ENCODE results near the gene IL20.

IL20 gene

GRCh38 chr1:206882555-206882954 lies 17.1 kb downstream of the IL20 start:
- no peak for DNase-seq

GRCh38 chr1:206883160-206883559 lies 17.7 kb downstream of the IL20 start:
- DNase-seq = no peak

DNA sequence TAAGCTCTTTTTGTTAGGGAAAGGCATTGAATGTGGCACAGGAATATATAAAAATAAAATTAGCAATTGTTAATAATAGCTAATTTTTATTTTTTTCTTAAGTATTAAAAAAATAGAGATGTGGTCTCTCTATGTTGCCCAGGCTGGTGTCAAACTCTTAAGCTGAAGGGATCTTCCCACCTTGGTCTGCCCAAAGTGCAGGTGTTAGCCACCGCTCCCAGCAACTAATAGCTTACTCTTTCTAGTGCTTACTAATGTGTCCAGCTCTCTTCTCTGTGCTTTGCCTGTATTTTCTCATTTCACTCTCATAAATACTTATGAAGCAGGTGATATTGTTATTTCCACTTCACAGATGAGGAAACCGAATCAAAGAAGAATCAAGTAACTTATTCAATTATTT lies 18.5 kb downstream of the IL20 start:
- DNase-seq = no peak

GRCh38 chr1:206885341-206886060 lies 20.1 kb downstream of the IL20 start:
- no peak for DNase-seq

GRCh38 chr1:206886831-206887230 lies 21.4 kb downstream of the IL20 start:
- DNase-seq = no peak

- no peak for DNase-seq
Measured at GRCh38 chr1:206887701-206888100, 22.3 kb downstream of the IL20 start.

DNA sequence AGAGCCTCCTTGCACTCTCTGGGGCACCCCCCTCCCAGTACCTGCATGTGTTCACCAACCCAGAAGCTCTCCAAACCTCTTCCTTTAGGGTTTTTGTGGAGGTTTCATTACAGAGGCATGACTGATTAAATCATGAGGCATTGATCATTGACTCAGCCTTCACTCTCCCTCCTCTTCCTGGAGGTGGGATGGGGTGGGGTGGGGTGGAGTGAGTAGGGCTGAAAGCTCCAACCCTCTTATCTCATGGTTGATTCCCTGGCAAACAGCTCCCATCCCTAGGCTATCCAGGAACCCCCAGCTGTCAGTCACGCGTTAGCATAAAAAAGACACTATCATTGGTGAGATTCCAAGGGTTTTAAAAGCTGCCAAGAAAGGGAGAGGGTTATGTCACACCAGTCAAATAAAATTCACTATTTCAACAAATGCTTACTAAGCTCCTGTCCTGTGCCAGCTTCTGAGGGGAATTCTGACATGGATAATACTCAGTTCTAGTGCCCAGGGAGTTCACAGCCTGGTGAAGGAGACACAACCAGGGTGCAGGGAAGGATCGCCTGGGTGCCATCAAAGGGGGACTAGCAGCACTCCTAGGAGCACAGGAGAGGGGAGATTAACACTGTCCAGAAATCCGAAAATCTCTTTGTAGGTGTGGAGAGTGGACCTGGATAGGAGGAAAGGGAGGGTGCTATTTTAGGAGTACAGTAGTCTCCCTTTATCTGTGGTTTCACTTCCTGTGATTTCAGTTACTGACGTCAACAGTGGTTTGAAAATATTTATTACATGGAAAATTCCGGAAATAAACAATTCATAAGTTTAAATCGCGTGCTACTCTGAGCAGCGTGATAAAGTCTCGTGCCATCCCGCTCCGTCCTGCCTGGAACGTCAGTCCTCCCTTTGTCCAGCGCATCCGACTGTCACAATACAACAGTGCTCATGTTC lies 25.0 kb downstream of the IL20 start:
- DNase-seq = no peak

DNA sequence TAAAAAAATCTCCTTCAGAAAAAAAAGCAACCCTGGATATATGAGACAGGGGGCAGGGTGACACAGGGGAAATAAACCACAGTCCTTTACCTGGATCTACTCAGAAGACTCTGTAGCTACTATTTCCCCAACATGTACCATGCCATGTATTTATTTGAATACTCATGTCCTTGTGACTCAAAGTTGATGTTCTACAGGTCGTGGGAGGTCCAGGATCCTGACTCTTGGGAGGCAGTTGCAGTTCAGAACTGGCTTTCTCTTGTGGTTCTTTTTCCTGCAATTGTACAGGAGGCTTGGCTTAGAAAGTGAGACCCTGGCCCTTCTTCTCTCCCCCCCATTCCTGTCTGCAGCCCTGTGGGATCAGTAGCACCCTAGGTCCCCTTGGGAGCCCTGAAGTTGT lies 26.0 kb downstream of the IL20 start:
- DNase-seq = no peak

GRCh38 chr1:206892351-206892984 lies 27.0 kb downstream of the IL20 start:
- no peak for DNase-seq

- DNase-seq = no peak
Measured at GRCh38 chr1:206893380-206893779, 28.0 kb downstream of the IL20 start.

DNA sequence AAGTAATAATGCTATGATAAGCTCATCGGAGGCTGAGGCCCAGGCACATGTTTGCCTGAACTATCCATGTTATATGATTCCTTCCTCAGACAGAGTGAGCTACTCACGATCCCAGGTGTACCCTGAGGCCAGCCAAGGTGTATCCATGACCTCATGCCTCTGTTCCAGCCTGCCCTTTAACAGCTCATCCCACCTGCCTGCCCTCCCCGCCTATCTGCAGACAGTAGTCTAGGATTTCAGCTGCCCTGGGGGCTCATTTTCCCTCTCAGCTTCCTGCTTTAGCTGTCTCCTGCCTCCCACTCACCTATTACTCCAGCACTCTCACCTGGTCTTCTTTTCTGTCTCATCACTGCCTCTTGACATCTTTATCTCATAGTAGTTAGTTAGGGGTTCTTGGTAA lies 29.9 kb downstream of the IL20 start:
- no peak for DNase-seq

DNA sequence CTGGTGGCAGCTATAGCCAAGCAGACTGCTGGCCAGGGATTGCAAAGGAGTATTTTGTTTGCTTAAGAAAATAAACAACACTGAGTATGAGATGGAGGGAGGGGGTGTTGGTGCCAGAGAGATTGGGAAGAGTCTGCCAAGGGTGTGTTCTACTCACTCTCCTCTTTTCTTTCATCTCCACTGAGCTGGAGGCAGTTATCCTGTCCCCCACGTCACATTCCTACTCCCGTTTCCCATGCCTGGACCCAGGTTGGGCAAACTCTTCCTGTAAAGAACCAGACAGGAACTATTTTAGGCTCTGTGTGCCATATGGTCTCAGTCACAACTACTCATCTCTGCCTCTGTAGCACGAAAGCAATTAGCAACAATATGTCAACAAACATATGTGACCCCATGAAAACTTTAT lies 30.4 kb downstream of the IL20 start:
- DNase-seq = peak; percentile 62

- DNase-seq = no peak
Measured at GRCh38 chr1:206896261-206896660, 30.8 kb downstream of the IL20 start.

GRCh38 chr1:206897175-206897574 lies 31.8 kb downstream of the IL20 start, which contains the start of gene IL24:
Gene IL24 (plus strand): TSS chr1:206897443. CDS start chr1:206897833, 390 bp downstream.
- no peak for DNase-seq

- DNase-seq = no peak
Measured at GRCh38 chr1:206898089-206898914, 32.9 kb downstream of the IL20 start.

DNA sequence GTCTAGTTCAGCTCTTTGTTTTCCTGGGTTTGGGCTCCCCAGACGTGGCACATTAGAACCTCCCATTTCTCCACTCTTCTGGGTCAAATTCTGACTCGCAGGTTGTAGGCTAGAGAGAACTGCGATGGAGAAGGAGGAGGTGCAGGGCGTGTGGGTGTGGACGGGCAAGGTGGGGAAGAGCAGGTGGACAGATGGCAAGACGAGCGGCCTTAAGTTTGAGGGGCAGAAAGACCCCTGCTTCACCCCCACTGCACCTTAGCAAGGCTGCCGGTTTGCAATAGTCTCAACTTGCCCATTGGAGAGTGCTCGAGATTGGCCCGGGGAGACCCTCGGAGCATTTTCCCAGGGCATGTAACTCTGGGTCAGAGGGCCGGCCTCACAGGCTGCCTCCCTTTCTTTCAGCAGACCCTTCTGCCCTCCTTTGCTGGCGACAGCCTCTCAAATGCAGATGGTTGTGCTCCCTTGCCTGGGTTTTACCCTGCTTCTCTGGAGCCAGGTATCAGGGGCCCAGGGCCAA lies 33.5 kb downstream of the IL20 start:
- no peak for DNase-seq

GRCh38 chr1:206899717-206900116 lies 34.3 kb downstream of the IL20 start:
- no peak for DNase-seq

- no peak for DNase-seq
Measured at GRCh38 chr1:206900149-206900548, 34.7 kb downstream of the IL20 start.

- DNase-seq = no peak
Measured at GRCh38 chr1:206901944-206902343, 36.5 kb downstream of the IL20 start.

GRCh38 chr1:206902702-206903101 lies 37.3 kb downstream of the IL20 start:
- no peak for DNase-seq

- no peak for DNase-seq
Measured at GRCh38 chr1:206903687-206904086, 38.3 kb downstream of the IL20 start.

DNA sequence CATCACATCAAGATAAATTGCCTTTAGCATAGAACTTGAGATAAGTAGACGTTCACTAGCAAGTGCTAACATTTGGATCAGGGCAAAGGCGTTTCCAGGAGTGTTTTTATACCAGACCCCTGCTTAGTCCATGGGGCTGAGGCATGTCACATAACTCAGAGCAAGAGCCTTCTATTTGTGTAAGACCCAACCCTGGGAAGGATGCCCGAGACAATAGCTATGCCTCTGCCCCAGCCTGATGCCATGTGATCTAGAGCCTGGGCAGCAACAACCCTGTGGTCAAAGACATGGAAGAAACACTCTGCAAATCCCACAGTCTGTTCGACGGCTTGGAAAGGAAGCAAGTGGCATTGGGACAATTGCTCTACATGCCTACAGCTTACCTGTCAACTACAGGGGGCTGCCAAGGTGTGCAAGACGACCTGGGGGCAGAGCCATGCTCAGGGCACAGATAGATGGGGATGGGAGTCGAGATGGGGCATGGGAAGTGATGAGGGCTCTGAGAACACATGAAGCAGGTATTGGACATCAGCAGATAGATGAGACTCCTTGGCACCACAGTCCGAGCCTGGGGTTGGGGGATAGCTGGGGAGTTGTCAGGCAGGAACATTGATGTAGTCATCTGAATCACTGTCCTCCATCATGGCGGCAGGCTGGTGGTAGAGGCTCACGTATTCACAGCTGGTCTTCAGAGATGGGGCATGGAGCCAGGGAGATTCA lies 39.2 kb downstream of the IL20 start:
- no peak for DNase-seq

Measured in NCI-H1694 (cell line).